H1 (cell line): ENCODE data around the gene ADCK2. TPM values are rescaled to one million over a fixed set of nuclear protein-coding genes. Genes with fewer than 3 reads are reported as not detected.

ENCODE experiments used
- CTBP2 ChIP-seq: IDR thresholded peaks from 2 replicates; pipeline ENCODE4 v1.7.0; 2011; ENCODE audit warnings: borderline replicate concordance, mild to moderate bottlenecking, moderate library complexity, mixed read lengths, low read length; ENCODE audit not compliant: insufficient read depth, insufficient read length
- JUN ChIP-seq: IDR thresholded peaks from 2 replicates; pipeline ENCODE4 v1.6.1; 2011; ENCODE audit warnings: low read depth, mild to moderate bottlenecking, improper control_type of control experiment, low read length
- NRF1 ChIP-seq: IDR thresholded peaks from 2 replicates; pipeline ENCODE4 v1.6.1; 2011; ENCODE audit warnings: mild to moderate bottlenecking, low read depth, low read length, improper control_type of control experiment
- RAD21 ChIP-seq, 2 experiments: IDR thresholded peaks in 1 of 2; conservative IDR thresholded peaks in 1 of 2; 2 replicates each; pipeline ENCODE4 v1.6.1; 2011; ENCODE audit warnings: low read depth in 2 of 2, low read length in 2 of 2, improper control_type of control experiment in 1 of 2, inconsistent platforms in 1 of 2, mild to moderate bottlenecking in 1 of 2, moderate library complexity in 1 of 2
- SIX5 ChIP-seq: IDR thresholded peaks from 2 replicates; pipeline ENCODE4 v1.6.1; 2011; ENCODE audit warnings: mild to moderate bottlenecking, low read depth, low read length
- TCF12 ChIP-seq: IDR thresholded peaks from 2 replicates; pipeline ENCODE4 v1.6.1; 2011; ENCODE audit warnings: low read depth, mild to moderate bottlenecking, low read length
- polyA plus RNA-seq, 7 experiments: library from polyadenylated mRNA; depleted of rRNA in 3 of 7; stranded (reverse) in 5 of 7; unstranded in 2 of 7; fragments of >200 nt in 5 of 7; fragments of 200-250 nt in 2 of 7; gene quantifications; 1 replicate in 5 of 7; 2 replicates in 1 of 7; 4 replicates in 1 of 7; pipeline versions ENCODE4 v1.2.1 to v1.2.3, GENCODE V29; 2011 to 2013; ENCODE audit warnings: missing spikeins in 2 of 7, mixed read lengths in 2 of 7
- total RNA-seq: library from RNA; stranded (reverse); fragmentation: NEBNext Ultra II Directional; extraction: Animal tissue kit (Norgen Biotek cat#: 25700); gene quantifications from 2 replicates; pipeline ENCODE4 v1.2.1, GENCODE V29; 2021
- TF ChIP-seq, protein P1 (sequence below): IDR thresholded peaks from 2 replicates; pipeline ENCODE4 v1.6.1; 2011; ENCODE audit warnings: low read length, improper control_type of control experiment
- TF ChIP-seq, protein P2 (sequence below): IDR thresholded peaks from 2 replicates; pipeline ENCODE4 v1.6.1; 2012; ENCODE audit warnings: low read length, inconsistent platforms

ADCK2 gene
- total and polyA plus RNA-seq, 2 of the 8 experiments (the other 6 are each of a cell fraction or from before 2014, with no cell fraction given), result 6.9 to 11.7 TPM

DNA sequence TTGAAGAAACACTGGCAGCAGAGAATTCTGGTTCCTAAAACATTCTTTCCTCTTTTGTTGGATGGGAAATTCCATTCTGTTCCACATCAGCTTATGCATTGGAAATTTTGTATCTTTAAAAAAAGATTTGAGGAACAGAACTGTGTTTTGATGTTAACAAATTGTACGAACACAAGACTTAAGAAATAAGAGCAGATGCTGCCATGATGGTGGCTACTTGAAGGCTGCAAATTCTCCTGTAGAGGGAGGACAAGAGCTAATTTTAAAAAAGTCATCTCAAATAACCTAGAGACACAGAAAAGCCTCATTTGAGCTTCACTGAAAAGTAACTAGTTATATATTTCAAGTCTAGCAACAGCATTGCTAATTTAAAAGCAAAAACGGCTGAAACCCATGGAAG lies 53.5 kb downstream of the ADCK2 start (continued):
- no peak for TF ChIP-seq TCF12
- no peak for TF ChIP-seq JUN
- no peak for TF ChIP-seq NRF1
- peak; percentile 50 to 60 for TF ChIP-seq RAD21 (IDR thresholded peaks at IDR 0.05 in 1 of 2, conservative IDR thresholded peaks at IDR 0.05 in 1 of 2; ENCODE audit: low read depth in 2 of 2, low read length in 2 of 2)
- TF ChIP-seq, protein P1, sequence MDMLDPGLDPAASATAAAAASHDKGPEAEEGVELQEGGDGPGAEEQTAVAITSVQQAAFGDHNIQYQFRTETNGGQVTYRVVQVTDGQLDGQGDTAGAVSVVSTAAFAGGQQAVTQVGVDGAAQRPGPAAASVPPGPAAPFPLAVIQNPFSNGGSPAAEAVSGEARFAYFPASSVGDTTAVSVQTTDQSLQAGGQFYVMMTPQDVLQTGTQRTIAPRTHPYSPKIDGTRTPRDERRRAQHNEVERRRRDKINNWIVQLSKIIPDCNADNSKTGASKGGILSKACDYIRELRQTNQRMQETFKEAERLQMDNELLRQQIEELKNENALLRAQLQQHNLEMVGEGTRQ, result no peak
- TF ChIP-seq CTBP2, result no peak
- TF ChIP-seq SIX5, result no peak
- TF ChIP-seq, protein P2, sequence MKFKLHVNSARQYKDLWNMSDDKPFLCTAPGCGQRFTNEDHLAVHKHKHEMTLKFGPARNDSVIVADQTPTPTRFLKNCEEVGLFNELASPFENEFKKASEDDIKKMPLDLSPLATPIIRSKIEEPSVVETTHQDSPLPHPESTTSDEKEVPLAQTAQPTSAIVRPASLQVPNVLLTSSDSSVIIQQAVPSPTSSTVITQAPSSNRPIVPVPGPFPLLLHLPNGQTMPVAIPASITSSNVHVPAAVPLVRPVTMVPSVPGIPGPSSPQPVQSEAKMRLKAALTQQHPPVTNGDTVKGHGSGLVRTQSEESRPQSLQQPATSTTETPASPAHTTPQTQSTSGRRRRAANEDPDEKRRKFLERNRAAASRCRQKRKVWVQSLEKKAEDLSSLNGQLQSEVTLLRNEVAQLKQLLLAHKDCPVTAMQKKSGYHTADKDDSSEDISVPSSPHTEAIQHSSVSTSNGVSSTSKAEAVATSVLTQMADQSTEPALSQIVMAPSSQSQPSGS, result no peak
